ENCODE measurements around the gene ERC2. TPM values are rescaled to one million over a fixed set of nuclear protein-coding genes. Genes with fewer than 3 reads are reported as not detected.

Gene ERC2
- total and polyA plus RNA-seq, 2 donors (not counting 3 experiments of a cell fraction or from before 2014, with no cell fraction given), result 5.6 to 15.5 TPM

- no peaks in the 10 kb centered on the region for H3K9me1 ChIP-seq (replicated peaks; ENCODE audit: control insufficient read depth, extremely low read depth, insufficient read depth, low read length)
- POLR2A ChIA-PET, result no interaction called here
- intact Hi-C loops (cut with micrococcal nuclease) (no loop called here), dilution Hi-C loops (cut with MboI; ENCODE audit: extremely low pct_ligation_motif_present, low sequenced_read_pairs) (no loop called here)
- H2AFZ ChIP-seq (ENCODE audit: low read depth, low read length), result no peak overlapping the region
- no peaks in the 10 kb centered on the region for H3K79me2 ChIP-seq (ENCODE audit: control insufficient read depth, insufficient read depth, low read length)
- no peak overlapping the region for H3K4me2 ChIP-seq (ENCODE audit: insufficient read depth, low read length)
- CTCF ChIA-PET, result interaction anchor here (1.6 to 1.9 kb wide), 2 partner anchors 761 to 813 kb away, joined by 3 to 7 read pairs; no protein-coding TSS in a partner anchor
- no peak overlapping the region for H3K9ac ChIP-seq (replicated peaks; ENCODE audit: extremely low read depth, insufficient read depth, low read length)
- H3K4me3 ChIP-seq (replicated peaks in 1 of 3; ENCODE audit: insufficient read depth in 1 of 3, low read depth in 1 of 3, low read length in 3 of 3), result no peak overlapping the region
- peaks cover 51 to 60% of the 10 kb centered on the region in 2 experiments for H3K27me3 ChIP-seq (ENCODE audit: control insufficient read depth in 2 of 2, insufficient read depth in 2 of 2, low read length in 2 of 2)
- no peaks in the 10 kb centered on the region for H3K36me3 ChIP-seq (ENCODE audit: control insufficient read depth in 2 of 2, extremely low read depth in 1 of 2, insufficient read depth in 2 of 2, low read length in 2 of 2)
- H3K4me1 ChIP-seq (ENCODE audit: control insufficient read depth, extremely low read depth, insufficient read depth, low read length), result peaks cover 14% of the 10 kb centered on the region
- no peak for TF ChIP-seq MYC (IDR thresholded peaks at IDR 0.05; ENCODE audit: low read depth, low read length)
- TF ChIP-seq GATA2 (IDR thresholded peaks at IDR 0.05; ENCODE audit: insufficient read depth, insufficient read length, low read depth, low read length), result no peak
- H3K27ac ChIP-seq (ENCODE audit: insufficient read depth, low read depth, low read length), result no peak overlapping the region
- H3K9me3 ChIP-seq (replicated peaks; ENCODE audit: control insufficient read depth, insufficient read depth, low read length), result no peaks in the 10 kb centered on the region
- DNase-seq (ENCODE audit: low read depth, low spot score) (no peak), FAIRE-seq (no peak)
- no TSS peak for BruUV-seq (replicated peaks)
- H4K20me1 ChIP-seq (replicated peaks; ENCODE audit: control insufficient read depth, extremely low read depth, insufficient read depth, low read length), result no peaks in the 10 kb centered on the region
These were observed 977.9 kb downstream of the ERC2 start for GRCh38 chr3:55490276-55490913.

GRCh38 chr3:55489798-55490132 lies 978.5 kb downstream of the ERC2 start:
- DNase-seq (ENCODE audit: low read depth, low spot score) (no peak), FAIRE-seq (no peak)
- Histone ChIP-seq H3K4me1 (ENCODE audit: control insufficient read depth, extremely low read depth, insufficient read depth, low read length) (peaks cover 14% of the 10 kb centered on the region), H2AFZ (ENCODE audit: low read depth, low read length) (no peak overlapping the region), H3K27ac (ENCODE audit: insufficient read depth, low read depth, low read length) (no peak overlapping the region), H3K9ac (replicated peaks; ENCODE audit: extremely low read depth, insufficient read depth, low read length) (no peak overlapping the region), H3K9me3 (replicated peaks; ENCODE audit: control insufficient read depth, insufficient read depth, low read length) (no peaks in the 10 kb centered on the region), H3K27me3 (ENCODE audit: control insufficient read depth in 2 of 2, insufficient read depth in 2 of 2, low read length in 2 of 2) (peaks cover 54 to 64% of the 10 kb centered on the region in 2 experiments), H3K79me2 (ENCODE audit: control insufficient read depth, insufficient read depth, low read length) (no peaks in the 10 kb centered on the region), H3K9me1 (replicated peaks; ENCODE audit: control insufficient read depth, extremely low read depth, insufficient read depth, low read length) (no peaks in the 10 kb centered on the region), H3K36me3 (ENCODE audit: control insufficient read depth in 2 of 2, extremely low read depth in 1 of 2, insufficient read depth in 2 of 2, low read length in 2 of 2) (no peaks in the 10 kb centered on the region), H3K4me3 (replicated peaks in 1 of 3; ENCODE audit: insufficient read depth in 1 of 3, low read depth in 1 of 3, low read length in 3 of 3) (no peak overlapping the region), H3K4me2 (ENCODE audit: insufficient read depth, low read length) (no peak overlapping the region), H4K20me1 (replicated peaks; ENCODE audit: control insufficient read depth, extremely low read depth, insufficient read depth, low read length) (no peaks in the 10 kb centered on the region)
- BruUV-seq (replicated peaks), result no TSS peak
- TF ChIP-seq FOS (IDR thresholded peaks at IDR 0.05; ENCODE audit: borderline replicate concordance, insufficient read depth, low read length) (no peak), EZH2 (IDR thresholded peaks at IDR 0.05; ENCODE audit: borderline replicate concordance, low read depth, low read length, severe bottlenecking) (peak; percentile 23)
- CTCF ChIA-PET, result interaction anchor here (1.6 to 1.9 kb wide), 2 partner anchors 762 to 814 kb away, joined by 3 to 7 read pairs; no protein-coding TSS in a partner anchor
- dilution Hi-C loops (cut with MboI; ENCODE audit: extremely low pct_ligation_motif_present, low sequenced_read_pairs) (no loop called here), intact Hi-C loops (cut with micrococcal nuclease) (loop anchor here (5.0 kb wide), 3 partner anchors 113 to 643 kb away; no protein-coding TSS in a partner anchor)
- POLR2A ChIA-PET, result no interaction called here
